Measurements from ENCODE around the gene SUPT3H. TPM values are rescaled to one million over a fixed set of nuclear protein-coding genes. Genes with fewer than 3 reads are reported as not detected.

Gene SUPT3H
- total and polyA plus RNA-seq, 2 of the 13 experiments (the other 11 are each of a cell fraction or from before 2014, with no cell fraction given) = 11.9 to 36.1 TPM

GRCh38 chr6:44833248-44833647 lies 544.5 kb downstream of the SUPT3H start:
- Histone ChIP-seq H3K9ac (ENCODE audit: insufficient read depth, low read depth, low read length) (no peak overlapping the region), H2AFZ (ENCODE audit: low read length) (no peak overlapping the region), H3K27me3 (ENCODE audit: control insufficient read depth in 1 of 2, insufficient read depth in 2 of 2, low read length in 2 of 2) (no peaks in the 10 kb centered on the region), H3K4me3 (replicated peaks in 1 of 3; ENCODE audit: insufficient read depth in 1 of 3, low read depth in 2 of 3, low read length in 3 of 3) (no peak overlapping the region), H3K36me3 (replicated peaks in 1 of 2; ENCODE audit: control insufficient read depth in 1 of 2, insufficient read depth in 2 of 2, low read length in 2 of 2) (no peaks in the 10 kb centered on the region; a peak in 1 of 5 replicates), H3K27ac (ENCODE audit: extremely low read length, insufficient read depth, low read length) (no peak overlapping the region), H4K20me1 (ENCODE audit: insufficient read depth, low read length) (no peaks in the 10 kb centered on the region), H3K4me1 (ENCODE audit: insufficient read depth, low read length) (no peaks in the 10 kb centered on the region), H3K4me2 (ENCODE audit: low read depth, low read length) (no peak overlapping the region), H3K79me2 (ENCODE audit: insufficient read depth, low read length) (no peaks in the 10 kb centered on the region), H3K9me3 (ENCODE audit: low read length) (no peaks in the 10 kb centered on the region)
- intact Hi-C loops (cut with micrococcal nuclease; ENCODE audit: unreplicated experiment) (no loop called here), in situ Hi-C loops (cut with HindIII; ENCODE audit: extremely low pct_ligation_motif_present, low pct_unique_long_range_greater_than_20kb) (no loop called here)
- ATAC-seq = no peak
- FAIRE-seq = no peak
- no peak for TF ChIP-seq MXD4 (CRISPR knock-in tag; IDR thresholded peaks at IDR 0.05)
- no peak for TF ChIP-seq ZNF558 (CRISPR knock-in tag; IDR thresholded peaks at IDR 0.05; ENCODE audit: borderline replicate concordance)
- TF ChIP-seq ZHX1 (CRISPR knock-in tag; IDR thresholded peaks at IDR 0.05; ENCODE audit: low read depth) = no peak
- TF ChIP-seq ZNF564 (CRISPR knock-in tag; IDR thresholded peaks at IDR 0.05) = no peak
- TF ChIP-seq ATF4 (CRISPR knock-in tag; IDR thresholded peaks at IDR 0.05) = no peak
- TF ChIP-seq TRIM24 (CRISPR knock-in tag; IDR thresholded peaks at IDR 0.05) = no peak
- peak in 1 of 2 experiments; percentile 21; a peak in 1 of 4 replicates for TF ChIP-seq MAFK (conservative IDR thresholded peaks at IDR 0.05 in 1 of 2, IDR thresholded peaks at IDR 0.05 in 1 of 2; ENCODE audit: low read length in 2 of 2)
- TF ChIP-seq ZNF660 (CRISPR knock-in tag; IDR thresholded peaks at IDR 0.05; ENCODE audit: borderline replicate concordance, low read depth) = no peak
- POLR2A ChIA-PET = no interaction called here
- WGBS (ENCODE audit: low lambda C conversion rate) = 76% methylated on average over 1 of the region's 1 CpG
- DNase-seq (ENCODE audit: low spot score) = no peak
- CTCF ChIA-PET (ENCODE audit: low intra/inter-chr PET ratio, low total read pairs) = no interaction called here
- no TSS peak for BruUV-seq (replicated peaks)

All from HepG2 (cell line).